ENCODE data around the gene STK17A.

- TF ChIP-seq, protein P1, sequence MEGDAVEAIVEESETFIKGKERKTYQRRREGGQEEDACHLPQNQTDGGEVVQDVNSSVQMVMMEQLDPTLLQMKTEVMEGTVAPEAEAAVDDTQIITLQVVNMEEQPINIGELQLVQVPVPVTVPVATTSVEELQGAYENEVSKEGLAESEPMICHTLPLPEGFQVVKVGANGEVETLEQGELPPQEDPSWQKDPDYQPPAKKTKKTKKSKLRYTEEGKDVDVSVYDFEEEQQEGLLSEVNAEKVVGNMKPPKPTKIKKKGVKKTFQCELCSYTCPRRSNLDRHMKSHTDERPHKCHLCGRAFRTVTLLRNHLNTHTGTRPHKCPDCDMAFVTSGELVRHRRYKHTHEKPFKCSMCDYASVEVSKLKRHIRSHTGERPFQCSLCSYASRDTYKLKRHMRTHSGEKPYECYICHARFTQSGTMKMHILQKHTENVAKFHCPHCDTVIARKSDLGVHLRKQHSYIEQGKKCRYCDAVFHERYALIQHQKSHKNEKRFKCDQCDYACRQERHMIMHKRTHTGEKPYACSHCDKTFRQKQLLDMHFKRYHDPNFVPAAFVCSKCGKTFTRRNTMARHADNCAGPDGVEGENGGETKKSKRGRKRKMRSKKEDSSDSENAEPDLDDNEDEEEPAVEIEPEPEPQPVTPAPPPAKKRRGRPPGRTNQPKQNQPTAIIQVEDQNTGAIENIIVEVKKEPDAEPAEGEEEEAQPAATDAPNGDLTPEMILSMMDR (conservative IDR thresholded peaks at IDR 0.05; ENCODE audit: low read length) = no peak
- TF ChIP-seq EZH2phosphoT487 (IDR thresholded peaks at IDR 0.05; ENCODE audit: borderline replicate concordance) = no peak
Measured at GRCh38 chr7:43628431-43628830, 45.5 kb downstream of the STK17A start.
